Right ventricle myocardium superior (tissue), 1 donor: ENCODE data around the gene RTP4. TPM values are rescaled to one million over a fixed set of nuclear protein-coding genes. Genes with fewer than 3 reads are reported as not detected.

Experiments
- ATAC-seq: fragments of 200-7000 bp; cut with Tn5 transposase; one replicate; pipeline ENCODE4 v1.9.1; 2020; ENCODE audit warnings: mild to moderate bottlenecking; ENCODE audit not compliant: poor library complexity
- DNase-seq: peaks from one replicate; pipeline ENCODE4 v3.0.0-alpha.2; 2020
- intact Hi-C: fragments of 100-400 bp; cut with DNase I; formaldehyde crosslinking; loops from one replicate; pipeline ENCODE4 v1.11.2; 2022
- long read RNA-seq: library from polyadenylated mRNA; unstranded; transcript quantifications from one replicate; pipeline ENCODE4 v2.0.0, GENCODE V29; 2021
- total RNA-seq: library from RNA; stranded (reverse); fragmentation: NEBNext Ultra II Directional; extraction: Animal tissue kit (Norgen Biotek cat#: 25700); gene quantifications from one replicate; pipeline ENCODE4 v1.2.1, GENCODE V29; 2021
- donor health status: DM: no; HTN: yes; CAD: no; lungs with severe emphysema.

Gene RTP4, protein sequence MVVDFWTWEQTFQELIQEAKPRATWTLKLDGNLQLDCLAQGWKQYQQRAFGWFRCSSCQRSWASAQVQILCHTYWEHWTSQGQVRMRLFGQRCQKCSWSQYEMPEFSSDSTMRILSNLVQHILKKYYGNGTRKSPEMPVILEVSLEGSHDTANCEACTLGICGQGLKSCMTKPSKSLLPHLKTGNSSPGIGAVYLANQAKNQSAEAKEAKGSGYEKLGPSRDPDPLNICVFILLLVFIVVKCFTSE
- total RNA-seq = 0.70 TPM
- long read RNA-seq = 0 reads

DNA sequence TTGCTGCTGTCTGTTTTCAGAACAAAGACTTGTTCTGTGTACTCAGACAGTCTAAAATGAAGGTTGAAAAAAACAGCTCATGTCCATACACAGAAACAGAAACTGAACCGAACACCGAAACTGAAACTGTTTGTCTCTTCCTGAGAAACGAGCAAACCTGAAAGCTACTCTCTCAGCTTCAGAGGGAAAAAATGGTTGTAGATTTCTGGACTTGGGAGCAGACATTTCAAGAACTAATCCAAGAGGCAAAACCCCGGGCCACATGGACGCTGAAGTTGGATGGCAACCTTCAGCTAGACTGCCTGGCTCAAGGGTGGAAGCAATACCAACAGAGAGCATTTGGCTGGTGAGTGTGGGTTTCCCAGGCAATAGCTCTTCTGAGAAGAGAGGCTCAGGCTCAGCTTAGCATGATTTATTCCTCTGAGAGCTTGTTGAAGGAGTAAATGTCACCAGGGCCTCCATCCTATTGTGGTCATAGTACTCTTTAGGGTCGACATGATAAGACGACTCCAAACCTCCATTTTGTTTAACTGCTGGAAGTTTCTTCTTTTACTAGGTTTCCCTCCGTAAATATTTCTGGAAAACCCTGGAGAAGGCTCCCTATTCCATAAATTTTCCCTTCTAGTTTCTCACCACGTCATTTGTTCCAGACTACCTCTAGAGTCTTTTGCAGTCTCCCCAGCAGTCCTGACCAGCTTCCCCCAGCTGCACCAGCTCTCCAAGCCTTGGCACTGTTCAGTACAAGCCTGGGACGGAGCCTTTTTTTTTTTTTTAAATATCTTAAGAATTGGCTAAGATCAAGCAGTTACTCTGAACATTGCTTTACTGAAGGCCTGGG is at the start of gene RTP4:
TSS of gene RTP4 (plus strand) at position 135 of the 838 bp plus-strand sequence. CDS start at position 192, 57 bp downstream.
- DNase-seq (no peak), ATAC-seq (peak; percentile 88)
- intact Hi-C loops = no loop called here

DNA sequence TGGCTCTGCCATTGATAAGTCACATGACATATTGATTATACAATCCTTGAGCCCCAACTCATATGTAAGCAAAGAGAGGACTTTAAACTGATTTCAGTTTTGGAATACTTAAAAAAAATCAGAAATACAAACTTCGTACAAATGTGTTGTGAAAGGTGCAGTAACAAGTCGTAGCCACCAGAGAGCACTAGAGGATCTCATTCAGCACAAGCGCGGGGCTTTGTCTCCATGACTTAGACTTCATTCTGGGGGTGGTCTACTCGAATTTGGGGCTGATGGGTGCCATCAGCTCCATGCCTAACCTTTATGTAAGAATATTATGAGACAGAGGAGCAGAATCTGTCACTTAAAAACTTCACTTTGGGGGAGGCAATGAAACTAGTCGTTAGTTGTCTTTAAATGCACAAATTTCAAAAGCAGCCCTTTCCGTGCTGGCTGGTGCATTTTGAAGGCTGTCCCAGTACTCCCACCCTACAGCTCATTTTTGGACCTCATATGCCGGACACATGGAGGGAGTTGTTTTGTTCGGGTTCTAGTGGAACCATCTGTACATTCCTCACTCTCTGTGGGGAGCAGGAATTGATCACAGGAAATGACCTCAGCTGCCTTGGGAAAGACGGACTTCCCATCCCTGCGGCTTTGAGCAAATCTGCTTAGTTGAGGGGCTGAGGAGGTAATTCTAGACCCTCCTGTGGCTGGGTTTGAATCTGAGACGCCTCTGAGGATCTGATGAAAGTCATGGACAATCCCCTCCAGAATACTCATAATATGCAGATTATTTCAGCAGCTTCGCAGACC is 49.2 kb upstream of the RTP4 start:
- DNase-seq = no peak
- intact Hi-C loops = loop anchor here (2.0 to 10.0 kb wide), 2 partner anchors 360 to 396 kb away; no protein-coding TSS in a partner anchor

DNA sequence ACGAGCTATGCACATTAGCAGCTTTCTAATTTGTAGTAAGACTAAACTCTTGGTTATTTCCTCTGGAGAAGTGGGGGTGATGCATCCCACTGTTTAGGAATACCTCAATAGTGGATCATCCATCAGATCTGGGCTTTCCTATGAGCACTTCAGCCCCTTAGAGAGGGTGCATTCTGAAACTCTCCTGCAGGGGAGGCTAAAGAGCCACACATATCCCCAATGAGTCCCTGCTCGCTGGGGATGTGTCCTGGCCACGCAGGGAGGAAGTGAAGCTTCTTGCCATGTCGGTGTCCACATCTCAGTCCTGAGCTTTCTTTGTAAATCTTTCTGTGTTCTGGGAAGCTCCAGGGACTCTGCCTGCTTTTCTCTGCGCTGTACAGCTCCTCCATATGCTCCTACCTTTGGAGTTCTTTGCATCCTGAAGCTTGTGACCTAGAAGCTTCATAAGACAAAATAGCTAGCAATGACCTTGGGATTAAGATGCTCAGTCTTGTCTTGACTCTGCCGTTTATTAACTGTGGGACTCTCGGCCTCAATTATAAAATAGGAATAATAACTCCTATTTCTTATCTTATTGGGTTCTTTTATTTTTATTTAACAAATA is 48.4 kb upstream of the RTP4 start:
- DNase-seq = peak; percentile 64
- intact Hi-C loops = loop anchor here (2.0 to 10.0 kb wide), 2 partner anchors 359 to 395 kb away; no protein-coding TSS in a partner anchor

More for the DNA sequence above, 49.2 kb upstream of the RTP4 start:
- peak; percentile 77 for ATAC-seq

DNA sequence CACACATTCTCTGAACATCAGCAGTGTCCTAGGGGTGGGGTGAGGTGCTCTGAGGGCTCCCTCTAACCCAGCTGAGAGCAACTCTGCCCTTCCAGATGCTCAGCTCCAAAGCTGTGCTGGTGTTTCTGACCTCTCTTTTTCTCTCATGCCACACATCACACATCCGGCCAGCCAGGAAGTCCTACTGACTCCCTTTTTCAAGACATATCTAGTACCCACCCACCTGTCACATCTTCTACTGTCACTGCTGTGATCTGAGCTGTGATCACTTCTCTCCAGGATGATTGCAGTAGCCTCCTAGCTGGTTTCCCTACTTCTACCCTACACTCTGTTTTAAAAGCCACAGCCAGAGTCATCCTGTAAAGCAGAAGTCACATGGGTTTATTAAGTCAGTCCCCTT is 46.4 kb upstream of the RTP4 start:
- ATAC-seq (no peak), DNase-seq (no peak)
- intact Hi-C loops = no loop called here

More for the DNA sequence above, 48.4 kb upstream of the RTP4 start:
- ATAC-seq = peak; percentile 96

DNA sequence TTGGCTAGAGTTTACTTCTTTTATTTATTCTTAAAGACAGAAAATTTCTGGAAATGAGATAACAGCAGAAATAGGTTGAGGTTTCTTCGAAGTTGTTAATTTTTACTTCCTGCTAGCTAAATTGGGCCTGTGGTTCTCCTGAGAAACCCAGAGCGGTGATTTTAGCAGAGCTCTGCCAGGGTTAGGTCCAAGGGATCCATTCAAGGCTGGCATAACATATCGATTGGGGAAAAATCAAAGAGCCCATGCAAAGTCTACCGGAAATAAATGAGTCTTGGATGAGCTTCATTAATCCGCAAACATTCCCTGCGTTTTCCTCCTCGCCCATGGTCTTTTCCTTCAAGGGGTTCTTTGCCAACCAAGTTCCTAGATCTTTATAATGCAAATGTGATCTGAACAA is 45.9 kb upstream of the RTP4 start:
- intact Hi-C loops = no loop called here
- DNase-seq (no peak), ATAC-seq (no peak)

DNA sequence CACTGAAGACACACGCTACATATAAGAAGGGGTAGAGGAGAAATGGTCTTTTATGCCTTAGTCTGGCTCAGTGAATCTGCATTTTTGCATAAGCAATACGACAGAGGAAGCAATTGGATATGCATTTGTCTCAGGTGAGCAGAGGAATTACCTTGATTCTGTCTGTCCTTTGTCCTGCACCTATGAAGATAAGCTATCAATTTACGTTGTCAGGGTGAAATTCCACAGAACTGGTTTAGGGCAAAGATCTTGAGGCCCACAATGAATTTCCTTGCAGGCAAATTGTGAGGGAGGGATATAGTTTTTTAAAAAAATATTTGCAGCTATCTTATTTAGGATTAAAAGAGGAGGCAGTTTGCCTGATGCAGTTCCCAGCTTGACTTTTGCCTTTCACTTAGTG is 45.1 kb upstream of the RTP4 start:
- ATAC-seq = no peak
- DNase-seq = no peak
- intact Hi-C loops = no loop called here

DNA sequence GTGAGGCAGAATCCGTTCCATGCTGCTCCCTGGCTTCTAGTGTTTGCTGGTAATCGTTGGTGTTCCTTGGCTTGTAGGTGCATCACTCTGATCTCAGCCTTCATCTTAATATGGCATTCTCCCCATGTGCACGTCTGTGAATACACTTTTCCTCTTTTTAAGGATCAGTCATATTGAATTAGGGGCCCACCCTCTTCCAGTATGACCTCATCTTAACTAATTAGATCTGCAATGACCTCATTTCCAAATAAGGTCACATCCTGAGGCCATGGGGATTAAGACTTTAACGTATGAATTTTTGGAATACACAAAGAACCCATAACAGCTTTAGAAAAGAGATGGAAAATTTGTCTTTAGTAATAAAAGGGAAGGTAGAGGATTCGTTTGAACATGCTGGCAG is 42.6 kb upstream of the RTP4 start:
- intact Hi-C loops = no loop called here
- ATAC-seq = no peak
- DNase-seq = no peak

DNA sequence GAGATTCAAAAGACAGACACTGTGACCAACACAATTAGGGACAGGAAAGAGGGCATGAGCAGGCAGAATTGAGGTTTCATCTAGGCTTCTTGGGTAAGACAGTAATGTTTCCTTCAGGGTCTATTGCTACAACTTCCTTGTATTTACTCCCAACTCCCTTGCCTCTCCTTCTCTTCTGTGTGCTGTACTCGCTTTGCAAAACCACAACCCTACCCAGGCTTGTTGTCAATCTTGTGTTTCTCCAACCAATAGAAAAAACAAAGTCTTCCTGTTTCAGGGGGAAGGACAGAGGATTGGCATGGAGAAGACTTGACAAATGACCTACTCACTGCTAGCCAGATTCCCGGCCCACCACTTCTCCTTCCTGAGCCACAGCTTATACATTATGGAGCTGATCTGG is 40.3 kb upstream of the RTP4 start:
- ATAC-seq (no peak), DNase-seq (no peak)
- intact Hi-C loops = no loop called here

DNA sequence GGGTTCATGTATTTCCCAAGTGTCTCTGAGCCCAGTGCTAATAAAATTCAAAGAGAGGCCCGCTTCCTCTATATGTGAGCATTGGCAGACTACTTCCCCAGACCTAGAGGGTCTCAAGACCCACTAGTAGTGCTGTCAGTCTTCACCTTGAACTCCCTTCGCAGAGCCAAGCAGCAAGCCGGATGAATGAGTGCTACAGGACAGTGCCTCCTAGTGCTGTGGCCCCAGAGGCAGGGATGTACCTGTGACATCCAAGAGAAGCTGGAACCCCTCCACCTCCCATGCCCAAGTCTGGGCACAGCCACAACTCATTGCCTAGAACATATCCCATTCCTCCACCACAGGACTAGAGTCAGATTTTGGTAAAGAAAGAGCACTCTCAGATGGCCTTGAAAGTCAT is 39.5 kb upstream of the RTP4 start:
- intact Hi-C loops = no loop called here
- DNase-seq (no peak), ATAC-seq (no peak)

DNA sequence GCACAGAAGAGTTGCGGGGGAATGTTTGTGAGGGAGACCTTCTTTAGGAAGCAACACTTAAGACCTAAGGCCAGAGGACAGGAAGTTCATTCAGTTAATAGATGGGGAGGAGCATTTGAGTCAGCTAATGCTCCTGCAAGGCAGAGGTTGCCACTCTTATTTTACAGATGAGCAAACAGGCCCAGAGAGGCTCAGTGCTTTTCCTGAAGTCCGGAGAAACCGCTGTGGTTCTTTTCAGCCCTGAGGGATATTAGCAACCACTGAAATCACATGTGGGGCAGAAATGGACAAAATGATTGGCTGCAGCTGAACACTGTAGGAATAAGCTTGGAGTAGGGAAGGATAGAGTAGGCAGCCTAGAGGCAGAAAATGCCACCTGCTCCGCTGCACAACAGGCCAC is 33.3 kb upstream of the RTP4 start:
- DNase-seq (no peak), ATAC-seq (no peak)
- intact Hi-C loops = no loop called here

DNA sequence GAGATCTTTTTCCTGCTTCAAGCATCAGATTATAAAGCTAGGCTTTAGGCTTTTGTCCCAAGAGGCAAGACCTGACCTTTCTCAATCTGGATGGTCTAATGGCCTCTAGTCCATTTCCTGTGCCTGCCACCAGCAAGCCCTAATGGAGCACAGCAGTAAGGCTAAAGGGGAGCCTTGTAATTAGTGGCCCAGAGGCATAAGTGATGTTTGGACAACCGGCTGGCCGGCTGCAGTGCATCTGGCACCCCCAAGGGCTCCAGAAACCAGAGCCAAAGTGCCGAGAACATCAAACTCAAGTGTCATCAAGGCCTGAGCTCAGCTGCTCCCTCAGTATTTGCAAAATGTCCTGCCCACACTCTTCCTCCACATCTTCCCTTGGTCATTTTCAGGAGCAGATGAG is 31.9 kb upstream of the RTP4 start:
- ATAC-seq (no peak), DNase-seq (no peak)
- intact Hi-C loops = no loop called here

DNA sequence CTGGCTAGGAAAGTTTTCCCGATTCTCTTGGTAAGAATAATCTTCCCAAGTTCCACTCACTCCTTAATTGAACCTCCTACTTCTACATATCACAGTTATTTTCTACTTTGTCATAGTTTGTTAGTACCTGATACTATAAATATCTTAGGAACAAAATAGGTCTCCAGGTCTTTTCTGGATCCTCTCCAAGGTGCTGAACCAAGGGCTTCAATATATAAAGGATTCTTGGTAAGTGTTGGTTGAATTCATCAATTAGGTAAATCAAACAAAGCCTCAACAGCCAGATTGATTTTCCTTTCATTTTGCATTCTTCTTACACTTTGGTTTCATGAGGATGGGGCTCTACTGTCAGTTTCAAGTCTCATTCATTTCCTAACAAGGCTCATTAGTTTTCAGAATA is 27.6 kb upstream of the RTP4 start:
- no peak for ATAC-seq
- no peak for DNase-seq
- intact Hi-C loops = no loop called here

DNA sequence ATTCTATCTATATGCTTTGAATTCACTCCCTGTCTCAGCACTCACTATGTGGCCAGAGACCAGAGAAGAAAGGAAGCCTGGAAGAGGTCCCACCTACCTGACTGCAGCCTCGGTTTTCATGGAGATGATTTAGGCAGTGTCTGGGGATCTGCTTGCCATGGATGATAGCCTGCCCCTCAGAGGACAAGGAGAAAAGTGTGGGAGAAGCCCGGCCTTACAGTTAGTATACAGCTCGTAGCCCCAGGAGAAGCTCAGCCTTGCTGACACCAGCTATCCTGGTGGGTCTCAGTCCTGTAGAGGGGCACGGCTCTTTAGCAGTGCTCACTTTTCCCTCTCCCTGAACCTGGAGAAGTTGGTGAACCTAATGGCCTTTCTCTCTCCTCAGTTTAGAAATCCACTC is 25.9 kb upstream of the RTP4 start:
- DNase-seq = no peak
- no peak for ATAC-seq
- intact Hi-C loops = no loop called here

DNA sequence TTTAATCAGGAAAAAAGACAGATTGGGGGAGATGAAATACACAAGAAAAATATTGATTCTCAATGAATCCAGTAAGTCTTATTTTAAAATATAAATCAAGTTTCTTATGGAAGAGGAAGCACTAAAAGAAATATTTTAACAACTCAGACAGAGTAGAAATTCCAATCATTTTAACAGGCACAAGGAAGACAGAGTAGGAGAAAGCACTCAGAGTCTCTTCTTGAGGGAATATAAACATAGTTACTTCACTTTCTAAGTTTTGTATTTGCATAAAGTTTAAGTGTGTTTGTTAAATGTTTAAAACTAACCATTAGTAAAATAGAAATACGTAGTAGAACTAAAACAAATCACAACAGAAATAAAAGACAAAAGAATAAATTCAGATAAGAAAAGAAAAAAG is 24.5 kb upstream of the RTP4 start:
- DNase-seq = no peak
- intact Hi-C loops = no loop called here
- no peak for ATAC-seq

DNA sequence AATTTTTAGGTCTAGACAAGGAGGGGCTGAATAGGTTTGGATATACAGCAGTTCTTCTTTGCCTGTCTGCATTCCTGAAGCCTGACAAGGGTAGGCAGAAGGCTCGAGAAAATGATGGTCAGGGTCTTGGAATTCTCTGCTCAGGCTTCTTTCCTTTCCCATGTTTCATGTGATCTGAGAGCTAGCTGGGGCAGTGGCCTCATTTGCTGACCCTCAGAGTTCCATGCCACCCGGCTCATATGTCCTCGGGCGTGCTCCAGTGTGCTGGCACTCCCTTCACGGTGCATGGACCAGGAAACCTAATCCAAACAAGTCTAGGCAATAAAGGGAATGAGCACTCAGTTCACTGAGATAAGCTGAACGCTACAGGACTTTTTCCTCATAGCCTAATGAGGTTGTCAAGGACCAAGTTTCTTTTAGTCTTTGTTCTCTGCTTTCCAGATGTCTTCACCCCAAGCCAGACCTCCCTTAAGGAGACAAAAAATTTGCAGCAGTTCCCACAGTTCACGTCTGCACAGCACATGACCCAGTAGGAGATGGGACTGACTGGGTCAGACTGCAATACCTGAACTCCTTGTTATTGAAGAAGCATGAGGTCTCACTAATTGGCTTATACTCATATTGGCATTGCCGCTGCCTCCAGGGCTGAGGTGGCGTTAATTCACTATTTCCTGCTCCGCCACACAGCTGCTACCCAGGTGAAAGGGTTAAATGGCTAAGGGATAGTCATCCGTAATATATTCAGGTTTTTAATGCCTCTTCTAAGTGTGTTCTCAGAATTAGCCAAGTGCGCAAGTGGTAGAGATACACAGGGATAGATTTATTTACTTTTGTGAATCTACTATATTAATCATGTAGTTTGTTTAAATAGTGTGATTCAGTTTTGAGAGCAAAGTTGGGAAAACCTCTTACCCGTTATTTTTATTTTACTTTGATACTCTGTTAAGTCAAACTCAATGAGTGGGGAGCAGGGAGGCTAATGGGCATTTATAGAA is 15.3 kb upstream of the RTP4 start:
- ATAC-seq = no peak
- no peak for DNase-seq
- intact Hi-C loops = no loop called here

DNA sequence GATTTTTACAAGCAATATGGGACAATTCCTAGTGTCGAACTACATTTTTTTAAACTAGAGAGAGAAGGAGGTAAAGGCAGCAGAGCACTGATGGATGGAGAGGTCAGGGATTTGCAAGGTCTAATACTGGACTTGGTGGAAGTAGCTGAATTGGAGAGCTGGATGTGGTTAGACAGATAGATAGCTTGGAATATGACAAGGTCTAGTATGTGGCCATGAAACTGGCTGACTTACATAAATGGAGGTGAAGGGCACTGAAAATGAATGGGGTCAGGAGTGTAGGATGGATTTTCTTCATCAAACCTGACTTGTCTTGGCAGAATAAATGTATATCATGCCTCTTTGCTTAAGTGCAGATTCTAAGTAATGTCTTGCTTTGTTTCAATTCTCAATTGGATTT is 10.1 kb upstream of the RTP4 start:
- DNase-seq = no peak
- intact Hi-C loops = no loop called here
- ATAC-seq = no peak

DNA sequence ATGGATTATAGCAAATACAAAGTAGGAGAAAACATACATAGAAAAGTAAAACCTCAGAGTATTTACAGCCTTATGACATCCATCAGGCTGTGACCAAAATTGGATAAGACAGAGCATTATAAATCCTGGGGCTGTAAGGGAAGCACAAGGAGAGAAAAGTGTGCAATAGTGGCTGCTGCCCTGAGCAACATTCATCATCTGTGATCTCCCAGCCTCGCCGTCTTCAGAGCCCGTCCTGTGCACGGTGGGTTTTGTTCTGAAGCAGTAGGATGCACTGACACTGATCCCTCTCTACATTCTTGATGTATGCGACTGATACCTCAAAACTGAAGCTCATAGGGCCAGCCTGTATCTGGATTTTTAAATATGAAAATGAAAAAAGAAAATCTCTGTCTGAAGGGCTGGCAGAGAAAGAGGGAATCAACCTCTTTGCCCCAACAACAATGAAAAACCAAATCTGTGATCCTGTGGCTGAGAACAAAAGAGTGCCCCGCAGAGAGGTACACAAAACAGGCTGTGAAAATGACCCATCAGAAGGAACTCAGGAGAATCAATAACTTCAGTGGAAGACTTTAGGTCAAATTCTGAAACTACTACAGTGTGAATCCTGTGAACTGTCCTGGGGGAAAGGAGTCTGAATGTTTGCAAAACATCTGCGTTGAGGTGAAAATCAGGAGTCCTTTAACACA is 8.2 kb upstream of the RTP4 start:
- intact Hi-C loops = no loop called here
- no peak for ATAC-seq
- no peak for DNase-seq
